Neural cell (in vitro differentiated cells): Measurements from ENCODE around the gene MALSU1.

ENCODE experiments used
- POLR2AphosphoS5 ChIP-seq: IDR thresholded peaks from 2 replicates; pipeline ENCODE4 v1.6.1; 2012
- RAD21 ChIP-seq: fragments of 450-650 bp; conservative IDR thresholded peaks from 2 replicates; pipeline ENCODE4 v1.6.1; 2014; ENCODE audit warnings: antibody characterized with exemption, mild to moderate bottlenecking, moderate library complexity
- REST ChIP-seq: IDR thresholded peaks from 2 replicates; pipeline ENCODE4 v1.6.1; 2012; ENCODE audit warnings: borderline replicate concordance
- TAF1 ChIP-seq: IDR thresholded peaks from 2 replicates; pipeline ENCODE4 v1.6.1; 2012; ENCODE audit warnings: low read depth
- TF ChIP-seq, protein P1 (sequence below): fragments of 450-650 bp; IDR thresholded peaks from 2 replicates; pipeline ENCODE4 v1.5.1; 2014; ENCODE audit warnings: antibody characterized with exemption, mild to moderate bottlenecking, moderate library complexity; ENCODE audit not compliant: poor library complexity, severe bottlenecking

DNA sequence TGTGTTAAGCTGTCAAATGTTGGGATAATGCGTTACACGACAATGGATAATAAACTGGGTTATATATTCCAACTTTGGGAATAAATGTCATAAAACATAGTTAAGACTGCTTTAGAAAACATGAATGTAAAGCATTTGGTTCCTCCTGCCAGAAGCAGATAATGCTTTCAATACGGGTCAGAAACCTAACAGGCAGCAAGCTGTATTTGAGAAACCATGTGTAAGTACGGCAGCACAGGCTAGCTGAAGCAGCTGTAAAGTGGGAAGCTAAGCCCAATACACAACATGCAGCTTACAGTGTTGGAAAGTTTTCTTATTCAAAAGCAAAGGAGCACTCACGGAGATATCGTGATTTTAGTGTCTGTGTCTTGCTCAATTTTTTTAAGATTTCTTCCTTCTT, 46.5 kb downstream of the MALSU1 start:
- TF ChIP-seq, protein P1, sequence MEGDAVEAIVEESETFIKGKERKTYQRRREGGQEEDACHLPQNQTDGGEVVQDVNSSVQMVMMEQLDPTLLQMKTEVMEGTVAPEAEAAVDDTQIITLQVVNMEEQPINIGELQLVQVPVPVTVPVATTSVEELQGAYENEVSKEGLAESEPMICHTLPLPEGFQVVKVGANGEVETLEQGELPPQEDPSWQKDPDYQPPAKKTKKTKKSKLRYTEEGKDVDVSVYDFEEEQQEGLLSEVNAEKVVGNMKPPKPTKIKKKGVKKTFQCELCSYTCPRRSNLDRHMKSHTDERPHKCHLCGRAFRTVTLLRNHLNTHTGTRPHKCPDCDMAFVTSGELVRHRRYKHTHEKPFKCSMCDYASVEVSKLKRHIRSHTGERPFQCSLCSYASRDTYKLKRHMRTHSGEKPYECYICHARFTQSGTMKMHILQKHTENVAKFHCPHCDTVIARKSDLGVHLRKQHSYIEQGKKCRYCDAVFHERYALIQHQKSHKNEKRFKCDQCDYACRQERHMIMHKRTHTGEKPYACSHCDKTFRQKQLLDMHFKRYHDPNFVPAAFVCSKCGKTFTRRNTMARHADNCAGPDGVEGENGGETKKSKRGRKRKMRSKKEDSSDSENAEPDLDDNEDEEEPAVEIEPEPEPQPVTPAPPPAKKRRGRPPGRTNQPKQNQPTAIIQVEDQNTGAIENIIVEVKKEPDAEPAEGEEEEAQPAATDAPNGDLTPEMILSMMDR = no peak
- TF ChIP-seq POLR2AphosphoS5 (no peak), RAD21 (no peak), TAF1 (no peak), REST (no peak)
